T-helper 2 cell treated with Interferon-gamma antibody and Interleukin-4, amounts not matched to agents 100 ng/mL and 5 ng/mL, for 36 hours (primary cell): ENCODE measurements around the gene C12orf76. TPM values are rescaled to one million over a fixed set of nuclear protein-coding genes. Genes with fewer than 3 reads are reported as not detected.
"Not testable (repeated sequence)": the region's sequence is repeated elsewhere in the genome, so short reads cannot be mapped to it uniquely, and the experiment has no call there.

ENCODE experiments used
- intact Hi-C: fragments of 100-400 bp; cut with micrococcal nuclease; formaldehyde crosslinking; loops from one replicate; pipeline ENCODE4 v1.15.1; 2023
- total RNA-seq: library from RNA; stranded (reverse); gene quantifications from 2 replicates; pipeline ENCODE4 v1.2.3, GENCODE V29; 2022

The C12orf76 gene, protein sequence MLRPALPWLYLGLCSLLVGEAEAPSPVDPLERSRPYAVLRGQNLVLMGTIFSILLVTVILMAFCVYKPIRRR
- total RNA-seq: 22.8 and 23.8 TPM in 2 replicates

GRCh38 chr12:110048242-110049027, at the start of gene C12orf76:
Gene C12orf76, minus strand, starts transcription at chr12:110048522. Its CDS starts 27 bp downstream, at chr12:110048495.
- intact Hi-C loops: loop anchor here (1.0 to 2.0 kb wide), 4 partner anchors 31 to 336 kb away; partner anchors contain the start of genes FAM222A and IFT81

GRCh38 chr12:110093631-110094311, 45.4 kb upstream of the C12orf76 start:
- intact Hi-C loops: no loop called here

DNA sequence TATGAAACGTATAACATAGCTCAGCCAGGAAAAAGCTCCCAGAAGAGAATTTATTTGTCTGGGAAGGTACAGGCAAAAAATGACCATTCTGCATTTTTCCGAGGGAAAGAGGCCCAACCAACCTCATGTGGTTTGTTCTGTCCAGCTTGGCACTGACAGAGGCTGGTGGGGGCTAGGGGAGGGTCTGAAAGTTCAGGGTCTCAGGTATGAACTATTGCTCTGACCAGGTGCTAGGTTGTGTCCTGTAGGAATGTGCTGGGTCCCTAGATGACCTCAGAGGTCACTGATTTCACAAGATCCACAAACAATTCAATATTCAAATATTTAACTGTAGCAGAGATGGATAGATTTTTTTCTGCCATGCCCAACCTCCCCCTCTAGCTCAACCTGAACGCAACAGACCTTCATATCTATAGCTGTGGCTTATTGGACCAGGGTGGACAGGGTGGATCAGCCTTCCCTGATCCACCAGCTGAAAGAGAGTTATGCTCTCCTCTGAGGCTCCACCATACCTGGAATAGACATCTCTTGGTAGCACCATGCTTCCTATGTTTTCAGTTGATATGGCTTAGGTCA, 42.9 kb upstream of the C12orf76 start:
- intact Hi-C loops: no loop called here

DNA sequence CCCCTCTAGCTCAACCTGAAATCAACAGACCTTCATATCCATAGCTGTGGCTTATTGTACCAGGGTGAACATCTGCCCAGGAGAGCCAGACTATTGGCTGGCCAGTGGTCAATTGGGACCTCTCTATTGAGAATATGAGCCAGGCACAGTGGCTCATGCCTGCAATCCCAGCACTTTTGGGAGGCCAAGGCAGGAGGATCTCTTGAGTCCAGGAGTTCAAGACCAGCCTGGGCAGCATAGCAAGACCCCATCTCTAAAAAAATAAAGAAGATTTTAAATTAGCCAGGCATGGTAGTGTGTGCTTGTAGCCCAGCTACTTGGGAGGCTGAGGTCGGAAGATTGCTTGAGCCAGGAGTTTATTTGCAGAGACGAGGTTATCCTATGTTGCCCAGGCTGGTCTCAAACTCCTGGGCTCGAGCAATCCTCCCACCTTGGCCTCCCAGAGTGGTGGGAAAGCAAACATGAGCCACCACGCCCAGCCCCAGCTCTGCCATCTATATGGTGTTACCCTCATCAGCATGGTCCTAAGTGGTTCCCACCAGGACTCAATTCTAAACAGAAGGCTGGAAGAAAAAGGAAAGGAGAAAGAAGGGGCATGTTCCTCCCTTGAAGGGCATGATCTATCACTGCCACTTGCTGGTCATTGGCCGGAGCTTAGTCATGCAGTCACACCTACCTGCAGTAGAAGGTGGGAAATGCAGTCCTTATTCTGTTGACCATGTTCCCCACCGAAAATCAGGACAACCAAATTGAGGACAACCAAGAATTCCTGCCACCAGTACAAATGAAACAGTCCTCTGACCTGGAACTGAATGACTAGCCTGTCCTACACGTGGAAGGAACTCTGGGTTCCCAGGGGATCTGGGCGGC, 42.2 kb upstream of the C12orf76 start:
- intact Hi-C loops: no loop called here

DNA sequence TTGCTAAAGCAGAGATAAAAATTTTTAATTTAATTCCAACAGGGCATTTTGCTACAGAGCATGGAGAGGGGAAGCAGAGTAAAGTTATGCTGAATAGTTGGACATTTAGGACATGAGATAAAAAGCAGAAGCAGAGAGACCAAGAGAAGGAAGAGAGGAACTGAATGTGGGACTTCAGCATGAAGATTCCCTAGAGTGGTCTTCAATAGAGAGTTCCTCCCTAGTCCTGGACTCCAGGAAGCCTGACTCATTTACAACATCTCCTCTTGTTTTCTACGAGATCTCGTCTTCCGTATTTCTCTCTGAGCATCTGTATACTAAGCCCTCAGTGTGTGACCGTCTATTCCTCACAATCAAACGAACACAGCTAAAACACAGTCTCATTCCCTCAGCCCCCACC, 40.6 kb upstream of the C12orf76 start:
- intact Hi-C loops: no loop called here

DNA sequence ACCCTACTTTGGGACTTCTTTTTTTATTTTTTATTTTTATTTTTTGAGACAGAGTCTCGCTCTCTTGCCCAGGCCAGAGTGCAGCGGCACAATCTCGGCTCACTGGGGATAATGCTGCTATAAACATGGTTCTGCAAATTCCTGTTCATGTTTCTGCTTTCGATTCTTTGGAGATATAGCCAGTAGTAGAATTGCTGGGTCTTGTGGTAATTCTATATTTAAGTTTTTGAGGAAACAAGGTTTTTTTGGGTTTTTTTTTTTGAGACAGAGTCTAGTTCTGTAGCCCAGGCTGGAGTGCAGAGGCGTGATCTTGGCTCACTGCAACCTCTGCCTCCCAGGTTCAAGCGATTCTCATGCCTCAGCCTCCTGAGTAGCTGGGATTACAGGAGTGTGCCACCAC, 39.9 kb upstream of the C12orf76 start:
- intact Hi-C loops: not testable (repeated sequence)

DNA sequence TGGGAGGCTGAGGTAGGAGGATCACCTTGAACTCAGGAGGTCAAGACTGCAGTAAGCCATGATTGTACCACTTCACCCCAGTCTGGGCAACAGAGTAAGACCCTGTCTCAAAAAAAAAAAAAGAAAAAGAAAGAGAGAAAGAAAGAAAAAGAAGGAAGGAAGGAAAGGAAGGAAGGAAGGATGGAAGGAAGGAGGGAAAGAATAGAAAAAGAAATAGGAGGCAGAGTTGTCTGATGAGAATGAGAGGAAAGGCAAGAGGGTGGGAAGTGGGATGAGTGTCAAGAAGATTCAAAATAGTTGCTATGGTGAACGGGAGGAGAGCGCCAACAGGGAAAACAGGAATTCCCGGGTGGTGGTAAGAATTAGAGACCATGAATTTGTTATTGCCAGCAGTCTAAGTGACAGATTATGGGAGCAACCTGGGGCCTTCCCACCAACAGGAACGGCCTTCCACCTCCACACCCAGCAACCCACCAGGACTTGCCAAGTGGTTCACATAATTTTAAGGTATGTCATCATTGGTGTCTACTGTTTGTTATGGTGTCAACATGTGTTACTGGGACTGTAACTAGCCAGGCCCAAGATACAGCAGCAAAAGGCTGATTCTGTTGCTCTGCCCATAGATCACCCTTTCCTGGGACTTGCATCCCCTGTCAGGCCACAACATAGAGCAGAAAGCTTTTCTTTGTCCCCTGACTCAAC, 36.1 kb upstream of the C12orf76 start:
- intact Hi-C loops: no loop called here

- intact Hi-C loops: no loop called here
These were observed 32.1 kb upstream of the C12orf76 start for GRCh38 chr12:110080410-110080809.

GRCh38 chr12:110079477-110080400, 31.4 kb upstream of the C12orf76 start:
- intact Hi-C loops: loop anchor here (1.0 kb wide), 4 partner anchors 21 to 202 kb away; partner anchors contain the start of genes ATP2A2, C12orf76 and IFT81

DNA sequence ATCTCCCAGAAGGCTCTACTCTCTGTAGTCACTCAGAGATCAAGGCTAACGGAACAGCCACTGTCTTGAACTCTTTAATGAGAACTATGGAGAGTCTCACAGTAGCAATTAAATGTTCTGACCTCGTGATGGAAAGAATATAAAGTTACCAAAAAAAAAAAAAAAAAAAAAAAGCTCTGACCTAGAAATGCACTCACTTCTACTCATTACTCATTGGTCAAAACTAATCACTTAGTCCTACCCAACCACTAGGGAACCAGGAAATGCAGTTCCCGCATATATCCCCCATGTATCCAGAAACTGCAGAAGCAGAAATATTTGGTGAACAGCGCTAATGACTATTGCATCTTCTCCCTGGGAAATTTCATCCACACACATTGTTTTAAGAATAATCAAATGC, 29.5 kb upstream of the C12orf76 start:
- intact Hi-C loops: no loop called here

- intact Hi-C loops: no loop called here
These were observed 27.6 kb upstream of the C12orf76 start for GRCh38 chr12:110075880-110076279.

DNA sequence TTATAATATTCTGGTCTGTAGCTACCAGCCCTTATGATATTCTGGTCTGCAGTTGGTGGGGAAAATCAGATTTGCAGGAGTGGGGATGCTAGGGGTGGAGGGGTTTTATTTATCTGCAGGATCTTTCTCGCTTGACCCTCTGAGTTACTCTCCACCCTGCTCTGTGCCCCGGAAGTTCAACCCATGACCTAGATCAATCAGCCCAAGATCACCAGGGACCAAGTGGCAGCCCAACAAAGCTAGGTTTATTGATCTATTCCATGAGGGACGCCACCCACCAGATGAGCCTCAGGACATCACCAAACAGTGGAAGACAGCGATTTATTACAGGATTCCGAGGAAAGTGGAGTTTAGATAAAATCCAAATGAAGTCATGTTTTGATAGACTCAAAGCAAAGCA, 25.8 kb upstream of the C12orf76 start:
- intact Hi-C loops: no loop called here

- intact Hi-C loops: no loop called here
These were observed 24.9 kb upstream of the C12orf76 start for GRCh38 chr12:110073049-110073831.

GRCh38 chr12:110072636-110073035, 24.3 kb upstream of the C12orf76 start:
- intact Hi-C loops: not testable (repeated sequence)

- intact Hi-C loops: no loop called here
These were observed 23.6 kb upstream of the C12orf76 start for GRCh38 chr12:110071967-110072366.

DNA sequence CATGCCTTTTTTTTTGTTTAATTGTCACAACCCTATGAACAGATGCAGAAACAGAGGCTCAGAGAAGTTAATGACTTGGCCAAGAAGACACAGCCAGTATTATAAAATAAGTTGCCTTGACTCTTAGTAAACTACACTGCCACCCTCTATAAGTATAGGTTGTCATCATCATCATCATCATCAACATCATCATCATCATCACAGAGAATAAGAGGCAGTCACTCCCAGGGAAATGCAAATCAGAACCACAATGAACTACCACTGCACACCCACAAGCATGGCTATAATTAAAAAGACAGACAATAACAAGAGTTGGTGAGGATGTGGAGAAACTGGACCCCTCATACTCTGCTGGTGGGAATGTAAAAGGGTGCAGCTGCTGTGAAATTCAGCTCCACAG, 23.2 kb upstream of the C12orf76 start:
- intact Hi-C loops: no loop called here

GRCh38 chr12:110068654-110069053, 20.3 kb upstream of the C12orf76 start:
- intact Hi-C loops: no loop called here

GRCh38 chr12:110068115-110068514, 19.8 kb upstream of the C12orf76 start:
- intact Hi-C loops: not testable (repeated sequence)

DNA sequence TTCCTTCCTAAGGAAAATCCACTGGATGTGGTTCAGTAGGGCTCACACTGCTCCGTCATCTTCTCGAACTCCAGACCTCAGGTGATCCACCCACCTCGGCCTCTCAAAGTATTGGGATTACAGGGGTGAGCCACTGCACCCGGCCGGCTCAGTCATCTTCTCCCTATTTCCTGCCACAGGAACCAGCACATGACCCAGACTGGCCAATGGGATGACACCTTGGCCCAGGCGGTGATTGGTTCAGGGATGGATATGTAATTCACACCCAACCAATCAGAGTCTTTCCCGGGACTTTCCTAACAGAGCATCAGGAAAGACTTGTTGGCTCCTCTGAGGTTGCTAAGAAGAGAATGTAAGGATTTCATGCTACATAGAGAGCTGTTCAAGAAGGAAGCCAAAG, 19.2 kb upstream of the C12orf76 start:
- intact Hi-C loops: no loop called here
